ENCODE measurements around the gene TM9SF1.

DNA sequence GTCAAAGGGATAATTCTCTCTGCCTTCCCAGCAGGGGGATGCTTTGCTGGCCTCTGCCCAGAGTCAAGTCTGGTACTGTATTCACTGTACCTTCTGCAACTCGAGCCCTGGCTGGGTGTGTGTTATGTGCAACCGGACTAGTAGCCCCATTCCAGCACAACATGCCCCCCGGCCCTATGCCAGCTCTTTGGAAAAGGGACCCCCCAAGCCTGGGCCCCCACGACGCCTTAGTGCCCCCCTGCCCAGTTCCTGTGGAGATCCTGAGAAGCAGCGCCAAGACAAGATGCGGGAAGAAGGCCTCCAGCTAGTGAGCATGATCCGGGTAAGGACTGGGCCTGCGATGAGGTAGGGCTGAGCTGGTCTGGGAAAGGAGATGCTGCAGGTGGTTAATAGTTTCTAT, 44.7 kb downstream of the TM9SF1 start:
- TF ChIP-seq POLR2A (IDR thresholded peaks at IDR 0.05; ENCODE audit: insufficient read depth in 1 of 2, low read depth in 2 of 2, low read length in 2 of 2) = no peak
- TF ChIP-seq MEIS2 (CRISPR knock-in tag; IDR thresholded peaks at IDR 0.05) = no peak
- TF ChIP-seq, protein P1, sequence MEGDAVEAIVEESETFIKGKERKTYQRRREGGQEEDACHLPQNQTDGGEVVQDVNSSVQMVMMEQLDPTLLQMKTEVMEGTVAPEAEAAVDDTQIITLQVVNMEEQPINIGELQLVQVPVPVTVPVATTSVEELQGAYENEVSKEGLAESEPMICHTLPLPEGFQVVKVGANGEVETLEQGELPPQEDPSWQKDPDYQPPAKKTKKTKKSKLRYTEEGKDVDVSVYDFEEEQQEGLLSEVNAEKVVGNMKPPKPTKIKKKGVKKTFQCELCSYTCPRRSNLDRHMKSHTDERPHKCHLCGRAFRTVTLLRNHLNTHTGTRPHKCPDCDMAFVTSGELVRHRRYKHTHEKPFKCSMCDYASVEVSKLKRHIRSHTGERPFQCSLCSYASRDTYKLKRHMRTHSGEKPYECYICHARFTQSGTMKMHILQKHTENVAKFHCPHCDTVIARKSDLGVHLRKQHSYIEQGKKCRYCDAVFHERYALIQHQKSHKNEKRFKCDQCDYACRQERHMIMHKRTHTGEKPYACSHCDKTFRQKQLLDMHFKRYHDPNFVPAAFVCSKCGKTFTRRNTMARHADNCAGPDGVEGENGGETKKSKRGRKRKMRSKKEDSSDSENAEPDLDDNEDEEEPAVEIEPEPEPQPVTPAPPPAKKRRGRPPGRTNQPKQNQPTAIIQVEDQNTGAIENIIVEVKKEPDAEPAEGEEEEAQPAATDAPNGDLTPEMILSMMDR (CRISPR knock-in tag; IDR thresholded peaks at IDR 0.05) = no peak
- TF ChIP-seq SP2 (CRISPR knock-in tag; IDR thresholded peaks at IDR 0.05) = no peak
- TF ChIP-seq ZNF234 (CRISPR knock-in tag; conservative IDR thresholded peaks at IDR 0.05) = no peak
- TF ChIP-seq, protein P2, sequence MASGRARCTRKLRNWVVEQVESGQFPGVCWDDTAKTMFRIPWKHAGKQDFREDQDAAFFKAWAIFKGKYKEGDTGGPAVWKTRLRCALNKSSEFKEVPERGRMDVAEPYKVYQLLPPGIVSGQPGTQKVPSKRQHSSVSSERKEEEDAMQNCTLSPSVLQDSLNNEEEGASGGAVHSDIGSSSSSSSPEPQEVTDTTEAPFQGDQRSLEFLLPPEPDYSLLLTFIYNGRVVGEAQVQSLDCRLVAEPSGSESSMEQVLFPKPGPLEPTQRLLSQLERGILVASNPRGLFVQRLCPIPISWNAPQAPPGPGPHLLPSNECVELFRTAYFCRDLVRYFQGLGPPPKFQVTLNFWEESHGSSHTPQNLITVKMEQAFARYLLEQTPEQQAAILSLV (CRISPR knock-in tag; IDR thresholded peaks at IDR 0.05; ENCODE audit: borderline replicate concordance) = no peak
- TF ChIP-seq ZFP36 (IDR thresholded peaks at IDR 0.05; ENCODE audit: borderline replicate concordance, low read depth, low read length, partially characterized antibody) = no peak
